DND-41 (cell line): Measurements from ENCODE around the gene NOS1.

Source experiments
- ATAC-seq: fragments of 200-7000 bp; cut with Tn5 transposase; 3 replicates; pipeline ENCODE4 v1.9.1; 2021; ENCODE audit warnings: low read depth; ENCODE audit not compliant: insufficient read depth
- DNase-seq: peaks from one replicate; pipeline ENCODE4 v3.0.0-alpha.2; 2020
- H2AFZ ChIP-seq: 2 replicates; pipeline ENCODE4 v1.6.0; 2012; ENCODE audit warnings: low read depth, low read length
- H3K27ac ChIP-seq: 2 replicates; pipeline ENCODE4 v1.5.1; 2012; ENCODE audit warnings: low read length, inconsistent platforms
- H3K27me3 ChIP-seq: fragments of 200-600 bp; sonication (generic); 2 replicates; pipeline ENCODE4 v1.6.0; 2012; ENCODE audit warnings: low read length, mild to moderate bottlenecking, inconsistent platforms; ENCODE audit not compliant: insufficient read depth, poor library complexity
- H3K36me3 ChIP-seq: 2 replicates; pipeline ENCODE4 v1.5.1; 2012; ENCODE audit warnings: low read length, inconsistent platforms; ENCODE audit not compliant: insufficient read depth
- H3K4me1 ChIP-seq: 2 replicates; pipeline ENCODE4 v1.5.1; 2012; ENCODE audit warnings: mild to moderate bottlenecking, low read length; ENCODE audit not compliant: insufficient read depth
- H3K4me2 ChIP-seq: 2 replicates; pipeline ENCODE4 v1.6.0; 2012; ENCODE audit warnings: mild to moderate bottlenecking, moderate library complexity, low read length, inconsistent platforms; ENCODE audit not compliant: insufficient read depth
- H3K4me3 ChIP-seq, 2 experiments: fragments of 200-600 bp in 1 of 2; shearing (Covaris generic) in 1 of 2; 2 replicates each; pipeline ENCODE4 v1.5.1; 2012 to 2016; ENCODE audit warnings: inconsistent platforms in 2 of 2, low read length in 2 of 2, mild to moderate bottlenecking in 2 of 2, low read depth in 1 of 2, moderate library complexity in 1 of 2
- H3K79me2 ChIP-seq: 2 replicates; pipeline ENCODE4 v1.6.0; 2012; ENCODE audit warnings: low read length, inconsistent platforms; ENCODE audit not compliant: insufficient read depth
- H3K9ac ChIP-seq: 2 replicates; pipeline ENCODE4 v1.6.0; 2012; ENCODE audit warnings: low read depth, mild to moderate bottlenecking, inconsistent platforms, low read length, moderate library complexity
- H3K9me3 ChIP-seq: 2 replicates; pipeline ENCODE4 v1.5.1; 2012; ENCODE audit warnings: low read length, moderate library complexity, mild to moderate bottlenecking, inconsistent platforms; ENCODE audit not compliant: insufficient read depth, severe bottlenecking
- H4K20me1 ChIP-seq: 2 replicates; pipeline ENCODE4 v1.6.0; 2012; ENCODE audit warnings: low read length; ENCODE audit not compliant: insufficient read depth
- EZH2 ChIP-seq: IDR thresholded peaks from 3 replicates; pipeline ENCODE4 v1.6.1; 2012; ENCODE audit warnings: borderline replicate concordance, low read depth, mild to moderate bottlenecking, moderate library complexity, low read length, inconsistent platforms; ENCODE audit not compliant: severe bottlenecking
- TF ChIP-seq, protein P1 (sequence below): IDR thresholded peaks from 2 replicates; pipeline ENCODE4 v1.5.1; 2012; ENCODE audit warnings: borderline replicate concordance, low read length, moderate library complexity, mild to moderate bottlenecking; ENCODE audit not compliant: poor library complexity, severe bottlenecking; ENCODE audit errors: extremely low read depth

Gene NOS1

DNA sequence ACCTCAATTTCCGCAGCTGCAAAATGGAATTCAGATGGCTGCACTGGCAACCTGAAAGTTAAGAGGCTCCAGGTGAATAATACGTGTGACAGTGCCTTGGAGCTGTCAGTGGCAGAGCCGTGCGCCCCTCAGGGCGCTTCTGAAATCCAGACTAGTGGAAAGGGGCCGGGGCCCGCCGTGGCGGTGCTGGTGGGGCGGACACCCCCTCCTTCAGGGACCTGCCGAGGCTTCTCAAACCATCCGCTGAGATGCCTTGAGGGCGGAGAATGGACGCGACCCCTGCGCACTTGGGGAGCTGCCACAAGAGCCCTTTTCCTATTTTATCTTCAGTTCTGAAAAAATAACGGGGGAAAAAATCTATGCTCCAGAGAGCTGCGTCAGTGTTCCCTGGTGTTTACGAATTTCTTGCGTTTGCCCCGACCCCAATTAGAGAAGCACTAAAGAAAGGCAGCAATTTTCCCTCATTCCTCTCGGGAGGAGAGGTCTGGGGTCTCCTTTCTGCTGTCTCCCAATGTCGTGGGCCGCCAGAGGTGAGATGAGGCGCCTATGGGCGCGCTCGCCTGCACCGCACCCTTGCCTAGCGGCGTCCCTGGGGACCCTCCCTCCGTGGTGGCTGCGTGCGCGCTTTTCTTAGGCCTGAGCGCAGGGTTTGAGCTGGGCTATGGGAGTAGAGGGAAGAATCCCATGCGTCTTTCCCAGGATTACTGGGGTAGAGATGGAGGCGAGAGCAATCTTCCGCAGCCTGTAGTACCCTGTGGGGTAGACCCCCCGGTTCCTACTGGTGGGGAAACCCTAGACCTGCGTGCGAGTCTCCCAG is 2.2 kb downstream of the NOS1 start:
- H2AFZ ChIP-seq: no peak overlapping the region
- no peak overlapping the region for H3K4me3 ChIP-seq

DNA sequence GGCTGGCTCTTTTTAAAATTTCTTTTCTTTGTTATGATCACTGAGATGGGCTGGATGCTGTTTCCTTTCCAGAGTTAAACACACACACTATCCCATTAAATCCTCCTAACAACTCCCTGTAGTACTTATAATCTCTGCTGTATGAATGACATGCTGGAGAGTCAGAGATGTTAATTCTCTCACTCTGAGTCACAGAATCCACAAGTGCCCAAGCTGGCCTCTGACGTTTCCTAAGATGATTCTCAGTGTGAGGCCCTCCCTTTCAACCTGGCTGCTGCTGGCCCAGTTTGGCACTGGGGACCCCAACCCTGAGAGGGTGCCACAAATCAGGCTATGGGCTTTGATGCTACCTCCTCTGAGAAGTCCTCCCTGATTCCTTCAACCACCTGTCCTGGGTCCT is 5.4 kb downstream of the NOS1 start:
- H3K36me3 ChIP-seq: no peaks in the 10 kb centered on the region
- no peak for TF ChIP-seq EZH2
- TF ChIP-seq, protein P1, sequence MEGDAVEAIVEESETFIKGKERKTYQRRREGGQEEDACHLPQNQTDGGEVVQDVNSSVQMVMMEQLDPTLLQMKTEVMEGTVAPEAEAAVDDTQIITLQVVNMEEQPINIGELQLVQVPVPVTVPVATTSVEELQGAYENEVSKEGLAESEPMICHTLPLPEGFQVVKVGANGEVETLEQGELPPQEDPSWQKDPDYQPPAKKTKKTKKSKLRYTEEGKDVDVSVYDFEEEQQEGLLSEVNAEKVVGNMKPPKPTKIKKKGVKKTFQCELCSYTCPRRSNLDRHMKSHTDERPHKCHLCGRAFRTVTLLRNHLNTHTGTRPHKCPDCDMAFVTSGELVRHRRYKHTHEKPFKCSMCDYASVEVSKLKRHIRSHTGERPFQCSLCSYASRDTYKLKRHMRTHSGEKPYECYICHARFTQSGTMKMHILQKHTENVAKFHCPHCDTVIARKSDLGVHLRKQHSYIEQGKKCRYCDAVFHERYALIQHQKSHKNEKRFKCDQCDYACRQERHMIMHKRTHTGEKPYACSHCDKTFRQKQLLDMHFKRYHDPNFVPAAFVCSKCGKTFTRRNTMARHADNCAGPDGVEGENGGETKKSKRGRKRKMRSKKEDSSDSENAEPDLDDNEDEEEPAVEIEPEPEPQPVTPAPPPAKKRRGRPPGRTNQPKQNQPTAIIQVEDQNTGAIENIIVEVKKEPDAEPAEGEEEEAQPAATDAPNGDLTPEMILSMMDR: no peak
- ATAC-seq: no peak

More for the DNA sequence above, 2.2 kb downstream of the NOS1 start:
- Histone ChIP-seq H3K9me3 (no peaks in the 10 kb centered on the region), H3K4me1 (no peaks in the 10 kb centered on the region), H3K4me2 (no peak overlapping the region), H3K36me3 (no peaks in the 10 kb centered on the region), H4K20me1 (no peaks in the 10 kb centered on the region), H3K27me3 (peaks cover 29% of the 10 kb centered on the region), H3K27ac (no peak overlapping the region), H3K79me2 (no peaks in the 10 kb centered on the region), H3K9ac (no peak overlapping the region)
- DNase-seq: no peak
- TF ChIP-seq, protein P1: no peak
- ATAC-seq: no peak

DNA sequence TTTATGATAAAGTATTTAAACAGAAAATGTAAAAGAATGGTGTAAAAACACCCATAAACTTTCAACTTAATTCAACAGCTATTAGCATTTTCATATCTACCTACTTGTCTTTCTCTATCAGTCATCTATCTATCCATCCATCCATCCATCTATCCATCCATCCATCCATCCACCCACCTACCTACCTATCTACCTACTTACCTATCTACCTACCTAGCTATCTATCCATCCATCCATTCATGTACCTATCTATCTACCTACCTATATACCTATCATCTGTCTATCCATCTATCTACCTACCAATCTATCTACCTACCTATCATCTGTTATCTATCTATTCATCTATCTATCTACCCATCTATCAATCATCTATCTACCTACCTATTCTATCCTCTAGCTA is 8.5 kb downstream of the NOS1 start:
- Histone ChIP-seq H4K20me1 (no peaks in the 10 kb centered on the region), H3K79me2 (no peaks in the 10 kb centered on the region), H2AFZ (no peak overlapping the region), H3K4me3 (no peak overlapping the region), H3K27ac (no peak overlapping the region), H3K4me2 (no peak overlapping the region), H3K36me3 (no peaks in the 10 kb centered on the region), H3K4me1 (no peaks in the 10 kb centered on the region), H3K9ac (no peak overlapping the region), H3K27me3 (peaks cover 13% of the 10 kb centered on the region), H3K9me3 (no peaks in the 10 kb centered on the region)
- TF ChIP-seq EZH2: no peak
- TF ChIP-seq, protein P1: no peak
- no peak for DNase-seq
- ATAC-seq: no peak

More for the DNA sequence above, 5.4 kb downstream of the NOS1 start:
- H3K4me2 ChIP-seq: no peak overlapping the region
- H3K9me3 ChIP-seq: no peaks in the 10 kb centered on the region
- peaks cover 18% of the 10 kb centered on the region for H3K27me3 ChIP-seq
- H3K9ac ChIP-seq: no peak overlapping the region
- H3K79me2 ChIP-seq: no peaks in the 10 kb centered on the region
- DNase-seq: no peak
- no peak overlapping the region for H3K27ac ChIP-seq
- no peaks in the 10 kb centered on the region for H4K20me1 ChIP-seq
- no peak overlapping the region for H2AFZ ChIP-seq
- H3K4me1 ChIP-seq: no peaks in the 10 kb centered on the region
- no peak overlapping the region for H3K4me3 ChIP-seq
